ENCODE data around the gene ITPKC.

DNA sequence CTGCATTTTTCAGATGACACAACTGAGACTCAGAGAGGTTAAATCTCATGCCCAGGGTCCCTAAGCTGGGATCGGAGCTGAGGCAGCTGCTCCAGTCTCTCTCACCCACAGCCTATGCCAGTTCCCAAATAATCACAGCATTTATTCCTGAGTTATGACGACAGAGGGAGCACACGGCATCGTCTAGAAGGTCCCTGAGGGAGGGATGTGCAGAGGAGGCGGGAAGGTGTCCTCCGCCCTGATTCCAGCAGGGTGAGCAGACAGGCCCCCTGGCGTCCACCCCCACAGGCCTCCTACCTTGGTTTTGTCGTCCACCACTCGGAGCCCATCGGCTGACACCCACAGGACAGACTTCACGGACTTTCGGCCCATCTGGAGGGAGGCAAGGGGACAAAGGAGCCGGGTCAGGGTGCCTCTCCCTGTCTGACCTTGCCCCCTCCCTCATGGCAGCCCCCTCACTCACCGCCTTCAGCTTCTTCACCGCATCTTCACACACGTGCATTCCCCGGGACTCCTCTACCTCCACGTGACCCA lies 34.4 kb upstream of the ITPKC start:
- TF ChIP-seq GRHL1 (CRISPR knock-in tag; conservative IDR thresholded peaks at IDR 0.05), result no peak
- TF ChIP-seq, protein P1, sequence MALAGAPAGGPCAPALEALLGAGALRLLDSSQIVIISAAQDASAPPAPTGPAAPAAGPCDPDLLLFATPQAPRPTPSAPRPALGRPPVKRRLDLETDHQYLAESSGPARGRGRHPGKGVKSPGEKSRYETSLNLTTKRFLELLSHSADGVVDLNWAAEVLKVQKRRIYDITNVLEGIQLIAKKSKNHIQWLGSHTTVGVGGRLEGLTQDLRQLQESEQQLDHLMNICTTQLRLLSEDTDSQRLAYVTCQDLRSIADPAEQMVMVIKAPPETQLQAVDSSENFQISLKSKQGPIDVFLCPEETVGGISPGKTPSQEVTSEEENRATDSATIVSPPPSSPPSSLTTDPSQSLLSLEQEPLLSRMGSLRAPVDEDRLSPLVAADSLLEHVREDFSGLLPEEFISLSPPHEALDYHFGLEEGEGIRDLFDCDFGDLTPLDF (CRISPR knock-in tag; IDR thresholded peaks at IDR 0.05), result no peak
- TF ChIP-seq FOXM1 (CRISPR knock-in tag; IDR thresholded peaks at IDR 0.05), result no peak
- TF ChIP-seq, protein P2, sequence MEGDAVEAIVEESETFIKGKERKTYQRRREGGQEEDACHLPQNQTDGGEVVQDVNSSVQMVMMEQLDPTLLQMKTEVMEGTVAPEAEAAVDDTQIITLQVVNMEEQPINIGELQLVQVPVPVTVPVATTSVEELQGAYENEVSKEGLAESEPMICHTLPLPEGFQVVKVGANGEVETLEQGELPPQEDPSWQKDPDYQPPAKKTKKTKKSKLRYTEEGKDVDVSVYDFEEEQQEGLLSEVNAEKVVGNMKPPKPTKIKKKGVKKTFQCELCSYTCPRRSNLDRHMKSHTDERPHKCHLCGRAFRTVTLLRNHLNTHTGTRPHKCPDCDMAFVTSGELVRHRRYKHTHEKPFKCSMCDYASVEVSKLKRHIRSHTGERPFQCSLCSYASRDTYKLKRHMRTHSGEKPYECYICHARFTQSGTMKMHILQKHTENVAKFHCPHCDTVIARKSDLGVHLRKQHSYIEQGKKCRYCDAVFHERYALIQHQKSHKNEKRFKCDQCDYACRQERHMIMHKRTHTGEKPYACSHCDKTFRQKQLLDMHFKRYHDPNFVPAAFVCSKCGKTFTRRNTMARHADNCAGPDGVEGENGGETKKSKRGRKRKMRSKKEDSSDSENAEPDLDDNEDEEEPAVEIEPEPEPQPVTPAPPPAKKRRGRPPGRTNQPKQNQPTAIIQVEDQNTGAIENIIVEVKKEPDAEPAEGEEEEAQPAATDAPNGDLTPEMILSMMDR (CRISPR knock-in tag; IDR thresholded peaks at IDR 0.05), result no peak
- no peak for TF ChIP-seq ARID2 (CRISPR knock-in tag; IDR thresholded peaks at IDR 0.05; ENCODE audit: borderline replicate concordance)
- no peak for TF ChIP-seq KDM6A (CRISPR knock-in tag; IDR thresholded peaks at IDR 0.05; ENCODE audit: low read depth)
- no peak for TF ChIP-seq ZNF362 (CRISPR knock-in tag; IDR thresholded peaks at IDR 0.05; ENCODE audit: borderline replicate concordance)
- no peak for TF ChIP-seq ZNF660 (CRISPR knock-in tag; IDR thresholded peaks at IDR 0.05; ENCODE audit: borderline replicate concordance, low read depth)

Data from HepG2 (cell line).